Measurements from ENCODE around the gene LYPD6B.

Gene LYPD6B

DNA sequence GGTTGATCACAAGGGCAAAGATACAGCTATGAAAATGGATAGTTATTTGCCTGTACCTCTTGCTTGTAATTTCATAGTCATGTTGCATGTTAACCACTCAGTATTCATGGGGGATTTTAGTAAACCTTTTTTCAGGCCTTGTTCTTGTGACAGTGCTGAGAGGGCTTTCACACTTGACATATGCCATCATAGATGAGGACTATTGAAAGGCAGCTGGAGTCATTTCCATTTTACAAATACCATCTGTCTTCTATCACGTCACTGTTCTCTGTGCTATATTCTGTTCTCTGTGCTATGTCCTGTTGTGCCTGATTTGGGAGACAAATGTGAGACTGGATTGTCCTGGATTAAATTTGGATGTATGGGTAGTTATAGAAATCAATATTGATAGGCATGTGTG is 131.7 kb downstream of the LYPD6B start:
- H3K27ac ChIP-seq (ENCODE audit: insufficient read depth, low read depth, low read length, poor library complexity, severe bottlenecking): no peak overlapping the region
- no peaks in the 10 kb centered on the region for H3K4me1 ChIP-seq (ENCODE audit: control insufficient read depth, insufficient read depth, low read length)
- no peaks in the 10 kb centered on the region for H3K36me3 ChIP-seq (ENCODE audit: control insufficient read depth, insufficient read depth, low read length)
- H3K4me3 ChIP-seq (ENCODE audit: insufficient read depth, low read depth, low read length): no peak overlapping the region
- no peaks in the 10 kb centered on the region for H3K9me3 ChIP-seq (ENCODE audit: control insufficient read depth, low read length)
- H3K27me3 ChIP-seq (ENCODE audit: control insufficient read depth, insufficient read depth, low read length, poor library complexity, severe bottlenecking): no peaks in the 10 kb centered on the region
- 67 to 88% methylated on average over 1 of the region's 1 CpG for WGBS, 2 experiments

DNA sequence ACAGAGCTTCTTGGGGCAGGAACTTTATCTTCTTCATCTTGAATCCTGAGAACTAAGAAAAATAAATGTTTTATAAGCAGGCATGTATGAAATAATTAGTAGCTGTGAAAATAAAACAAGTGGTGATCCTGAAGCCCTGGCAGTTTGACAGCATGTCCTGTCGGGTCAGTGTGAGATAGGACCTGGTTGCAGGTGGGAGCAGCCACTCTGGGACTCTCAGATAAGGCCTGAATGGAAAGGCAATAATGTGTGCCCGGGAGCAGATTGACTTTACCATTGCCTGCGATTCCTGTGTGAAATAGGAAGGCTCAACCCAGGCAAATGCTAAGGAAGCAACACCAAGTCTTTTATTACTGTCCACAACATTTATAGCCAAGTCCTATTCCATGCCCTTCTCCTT is 132.4 kb downstream of the LYPD6B start:
- WGBS, 2 experiments: 77 to 83% methylated on average over 3 of the region's 3 CpGs
- Histone ChIP-seq H3K9me3 (ENCODE audit: control insufficient read depth, low read length) (no peaks in the 10 kb centered on the region), H3K36me3 (ENCODE audit: control insufficient read depth, insufficient read depth, low read length) (no peaks in the 10 kb centered on the region), H3K27me3 (ENCODE audit: control insufficient read depth, insufficient read depth, low read length, poor library complexity, severe bottlenecking) (no peaks in the 10 kb centered on the region), H3K4me1 (ENCODE audit: control insufficient read depth, insufficient read depth, low read length) (no peaks in the 10 kb centered on the region), H3K4me3 (ENCODE audit: insufficient read depth, low read depth, low read length) (no peak overlapping the region), H3K27ac (ENCODE audit: insufficient read depth, low read depth, low read length, poor library complexity, severe bottlenecking) (no peak overlapping the region)

DNA sequence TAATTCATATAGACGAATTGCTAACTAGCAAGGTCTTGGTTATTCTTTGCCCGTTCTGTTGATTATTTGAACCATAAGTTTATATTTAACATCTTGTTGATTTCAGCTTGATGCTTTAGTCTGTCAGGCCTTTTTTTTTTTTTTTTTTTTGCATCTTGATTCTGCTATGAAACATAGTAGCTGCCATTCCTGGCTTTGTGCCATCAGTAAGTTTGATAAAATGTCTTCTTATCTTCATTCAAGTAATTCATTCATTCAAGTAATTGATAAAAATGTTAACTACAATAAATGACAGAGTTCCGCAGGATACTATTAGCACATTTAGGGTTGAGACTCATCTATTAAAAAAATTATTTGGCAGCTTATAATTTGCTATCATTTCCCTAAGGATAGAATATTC is 134.7 kb downstream of the LYPD6B start:
- 100% methylated on average over 2 of the region's 3 CpGs; no CpG with 5 or more reads in 1 of the 2 experiments for whole genome bisulfite sequencing, 2 experiments
- H3K27me3 ChIP-seq (ENCODE audit: control insufficient read depth, insufficient read depth, low read length, poor library complexity, severe bottlenecking): no peaks in the 10 kb centered on the region
- no peaks in the 10 kb centered on the region for H3K36me3 ChIP-seq (ENCODE audit: control insufficient read depth, insufficient read depth, low read length)
- no peak overlapping the region for H3K4me3 ChIP-seq (ENCODE audit: insufficient read depth, low read depth, low read length)
- H3K4me1 ChIP-seq (ENCODE audit: control insufficient read depth, insufficient read depth, low read length): no peaks in the 10 kb centered on the region
- no peak overlapping the region for H3K27ac ChIP-seq (ENCODE audit: insufficient read depth, low read depth, low read length, poor library complexity, severe bottlenecking)
- no peaks in the 10 kb centered on the region for H3K9me3 ChIP-seq (ENCODE audit: control insufficient read depth, low read length)

DNA sequence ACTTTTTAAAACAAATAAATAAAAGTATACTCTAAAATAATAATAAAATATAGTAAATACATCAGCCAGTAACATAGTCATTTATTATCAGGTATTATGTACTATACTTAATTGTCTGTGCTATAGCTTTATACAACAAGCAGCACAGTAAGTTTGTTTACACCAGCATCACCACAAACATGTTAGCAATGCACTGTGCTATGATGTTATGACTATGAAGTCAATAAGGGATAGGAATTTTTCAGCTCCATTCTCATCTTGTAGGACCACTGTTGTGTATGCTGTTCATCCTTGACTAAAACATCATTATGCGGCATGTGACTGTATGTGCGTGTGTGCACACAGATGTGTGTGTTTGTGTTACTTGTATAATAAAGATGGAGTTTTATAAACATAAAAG is 137.5 kb downstream of the LYPD6B start:
- H3K9me3 ChIP-seq (ENCODE audit: control insufficient read depth, low read length): no peaks in the 10 kb centered on the region

DNA sequence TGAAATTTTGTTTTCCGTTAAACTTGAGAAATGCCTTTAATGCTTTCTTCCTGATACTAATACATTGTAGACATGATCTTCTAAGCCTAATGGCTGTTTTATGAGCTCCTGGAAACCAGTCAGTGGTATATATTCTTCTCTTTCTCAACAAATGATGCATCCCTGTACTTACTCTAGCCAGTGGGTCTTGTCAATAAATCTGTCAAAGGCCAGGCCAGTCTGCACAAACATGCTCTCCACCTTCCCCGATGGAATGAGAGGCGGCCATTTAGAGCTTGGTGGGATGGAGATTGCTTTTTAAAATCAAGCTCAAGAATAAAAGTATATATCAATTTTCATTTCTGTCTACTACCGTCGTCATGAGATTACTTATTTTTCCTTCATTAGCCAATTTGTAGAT is 140.1 kb downstream of the LYPD6B start:
- Histone ChIP-seq H3K9me3 (ENCODE audit: control insufficient read depth, low read length) (no peaks in the 10 kb centered on the region), H3K27me3 (ENCODE audit: control insufficient read depth, insufficient read depth, low read length, poor library complexity, severe bottlenecking) (no peaks in the 10 kb centered on the region), H3K4me3 (ENCODE audit: insufficient read depth, low read depth, low read length) (no peak overlapping the region), H3K27ac (ENCODE audit: insufficient read depth, low read depth, low read length, poor library complexity, severe bottlenecking) (no peak overlapping the region), H3K4me1 (ENCODE audit: control insufficient read depth, insufficient read depth, low read length) (no peaks in the 10 kb centered on the region), H3K36me3 (ENCODE audit: control insufficient read depth, insufficient read depth, low read length) (no peaks in the 10 kb centered on the region)
- 92 to 100% methylated on average over 3 to 5 of the region's 5 CpGs for WGBS, 2 experiments

More for the DNA sequence above, 137.5 kb downstream of the LYPD6B start:
- H3K27ac ChIP-seq (ENCODE audit: insufficient read depth, low read depth, low read length, poor library complexity, severe bottlenecking): no peak overlapping the region
- no peaks in the 10 kb centered on the region for H3K36me3 ChIP-seq (ENCODE audit: control insufficient read depth, insufficient read depth, low read length)
- no peaks in the 10 kb centered on the region for H3K27me3 ChIP-seq (ENCODE audit: control insufficient read depth, insufficient read depth, low read length, poor library complexity, severe bottlenecking)
- no peaks in the 10 kb centered on the region for H3K4me1 ChIP-seq (ENCODE audit: control insufficient read depth, insufficient read depth, low read length)
- WGBS, 2 experiments: 97 to 100% methylated on average over 2 of the region's 2 CpGs
- no peak overlapping the region for H3K4me3 ChIP-seq (ENCODE audit: insufficient read depth, low read depth, low read length)

DNA sequence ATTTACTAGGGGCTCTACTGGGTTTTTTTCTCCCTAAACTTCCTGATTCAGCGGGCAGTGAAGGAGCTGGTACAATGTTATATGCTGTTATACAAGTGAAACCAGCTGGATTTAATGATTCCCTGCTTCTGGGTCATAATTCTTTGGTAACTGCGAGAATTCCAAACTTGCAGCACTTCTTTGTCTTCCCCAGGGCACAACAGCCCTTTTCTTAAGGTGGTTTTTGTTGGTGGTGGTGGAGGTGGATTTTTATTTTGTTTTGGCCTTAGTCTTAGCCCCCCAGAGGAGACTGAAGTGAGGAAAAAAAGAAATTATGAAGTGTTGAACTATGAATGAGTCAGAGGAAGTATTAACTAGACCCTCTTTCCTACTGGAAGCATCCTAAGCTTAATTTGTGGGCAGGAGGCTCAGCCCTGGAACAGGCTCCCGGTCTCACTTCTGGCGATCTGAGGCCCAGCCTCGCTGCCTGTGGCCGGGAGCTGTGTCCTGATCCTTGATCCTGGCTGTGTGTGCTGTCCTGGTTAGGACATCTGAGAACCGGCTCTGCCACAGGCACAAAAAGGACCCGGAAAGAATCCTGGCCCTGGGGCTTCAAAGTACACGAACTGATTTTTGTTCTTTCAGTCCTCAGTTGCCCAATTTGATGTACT is 141.9 kb downstream of the LYPD6B start:
- Histone ChIP-seq H3K9me3 (ENCODE audit: control insufficient read depth, low read length) (no peaks in the 10 kb centered on the region), H3K4me1 (ENCODE audit: control insufficient read depth, insufficient read depth, low read length) (no peaks in the 10 kb centered on the region), H3K27ac (ENCODE audit: insufficient read depth, low read depth, low read length, poor library complexity, severe bottlenecking) (no peak overlapping the region), H3K4me3 (ENCODE audit: insufficient read depth, low read depth, low read length) (no peak overlapping the region), H3K36me3 (ENCODE audit: control insufficient read depth, insufficient read depth, low read length) (no peaks in the 10 kb centered on the region), H3K27me3 (ENCODE audit: control insufficient read depth, insufficient read depth, low read length, poor library complexity, severe bottlenecking) (no peaks in the 10 kb centered on the region)
- WGBS, 2 experiments: 82% methylated on average over 9 of the region's 9 CpGs

DNA sequence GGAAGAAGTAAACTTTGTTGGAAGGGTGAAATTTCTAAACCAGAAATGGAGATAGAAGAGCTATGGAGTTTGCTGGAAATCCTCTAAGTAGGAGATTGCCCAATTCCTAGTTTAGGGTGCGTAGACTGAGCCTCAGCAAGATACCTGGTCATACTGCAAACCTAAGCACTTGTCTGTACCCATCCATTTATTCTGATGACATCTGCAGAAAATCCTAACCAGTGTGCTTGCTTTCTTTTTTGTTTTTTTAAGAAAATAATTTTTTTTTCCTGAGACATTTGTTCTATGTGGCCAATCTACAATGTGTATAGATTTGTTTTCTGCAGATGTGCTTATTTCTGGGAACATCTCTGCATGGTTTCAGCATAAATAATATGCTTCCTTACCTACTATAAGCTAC is 144.7 kb downstream of the LYPD6B start:
- H3K27me3 ChIP-seq (ENCODE audit: control insufficient read depth, insufficient read depth, low read length, poor library complexity, severe bottlenecking): no peaks in the 10 kb centered on the region
- H3K4me1 ChIP-seq (ENCODE audit: control insufficient read depth, insufficient read depth, low read length): no peaks in the 10 kb centered on the region
- WGBS, 2 experiments: 95 to 97% methylated on average over 1 of the region's 1 CpG

DNA sequence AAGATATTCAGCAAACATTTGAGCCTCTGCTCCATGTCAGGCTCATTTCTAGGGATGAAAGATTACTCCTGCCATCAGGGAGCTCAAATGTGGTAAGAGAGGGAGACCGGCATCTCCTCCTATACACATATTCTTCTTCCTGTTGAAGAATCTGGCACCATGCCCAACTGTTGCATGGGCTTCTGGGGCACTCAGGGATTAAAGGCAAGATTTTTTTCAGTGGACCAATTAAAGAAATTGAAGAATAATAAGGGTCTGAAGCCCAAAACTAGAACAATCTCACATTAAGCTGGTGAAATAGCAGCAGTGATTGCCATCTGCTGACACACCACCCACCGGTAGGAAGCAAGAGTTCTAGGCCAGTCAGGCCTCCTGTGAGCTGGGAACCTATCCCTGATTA is 146.5 kb downstream of the LYPD6B start:
- H3K27me3 ChIP-seq (ENCODE audit: control insufficient read depth, insufficient read depth, low read length, poor library complexity, severe bottlenecking): no peaks in the 10 kb centered on the region
- no peaks in the 10 kb centered on the region for H3K9me3 ChIP-seq (ENCODE audit: control insufficient read depth, low read length)
- no peak overlapping the region for H3K4me3 ChIP-seq (ENCODE audit: insufficient read depth, low read depth, low read length)
- no peaks in the 10 kb centered on the region for H3K36me3 ChIP-seq (ENCODE audit: control insufficient read depth, insufficient read depth, low read length)
- no peak overlapping the region for H3K27ac ChIP-seq (ENCODE audit: insufficient read depth, low read depth, low read length, poor library complexity, severe bottlenecking)
- 97 to 100% methylated on average over 2 of the region's 2 CpGs for WGBS, 2 experiments
- no peaks in the 10 kb centered on the region for H3K4me1 ChIP-seq (ENCODE audit: control insufficient read depth, insufficient read depth, low read length)

More for the DNA sequence above, 144.7 kb downstream of the LYPD6B start:
- Histone ChIP-seq H3K27ac (ENCODE audit: insufficient read depth, low read depth, low read length, poor library complexity, severe bottlenecking) (no peak overlapping the region), H3K36me3 (ENCODE audit: control insufficient read depth, insufficient read depth, low read length) (no peaks in the 10 kb centered on the region), H3K4me3 (ENCODE audit: insufficient read depth, low read depth, low read length) (no peak overlapping the region), H3K9me3 (ENCODE audit: control insufficient read depth, low read length) (no peaks in the 10 kb centered on the region)

DNA sequence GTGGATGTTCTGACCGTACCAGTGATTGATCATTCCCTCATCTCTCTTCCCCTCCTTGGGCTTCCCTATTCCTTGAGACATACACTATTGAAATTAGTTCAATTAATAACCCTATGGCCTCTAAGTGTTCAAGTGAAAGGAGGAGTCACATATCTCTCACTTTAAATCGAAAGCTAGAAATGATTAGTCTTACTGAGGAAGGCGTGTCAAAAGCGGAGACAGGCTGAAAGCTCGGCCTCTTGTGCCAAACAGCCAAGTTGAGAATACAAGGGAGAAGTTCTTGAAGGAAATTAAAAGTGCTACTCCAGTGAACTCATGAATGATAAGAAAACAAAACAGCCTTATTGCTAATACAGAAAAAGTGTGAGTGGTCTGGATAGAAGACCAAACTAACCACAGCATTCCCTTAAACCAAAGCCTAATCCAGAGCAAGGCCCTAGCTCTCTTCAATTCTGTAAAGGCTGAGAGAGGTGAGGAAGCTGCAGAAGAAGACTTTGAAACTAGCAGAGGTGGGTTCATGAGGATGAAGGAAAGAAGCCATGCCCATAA is 147.5 kb downstream of the LYPD6B start:
- no peaks in the 10 kb centered on the region for H3K4me1 ChIP-seq (ENCODE audit: control insufficient read depth, insufficient read depth, low read length)
- H3K36me3 ChIP-seq (ENCODE audit: control insufficient read depth, insufficient read depth, low read length): no peaks in the 10 kb centered on the region
- WGBS, 2 experiments: 93 to 96% methylated on average over 5 of the region's 5 CpGs

DNA sequence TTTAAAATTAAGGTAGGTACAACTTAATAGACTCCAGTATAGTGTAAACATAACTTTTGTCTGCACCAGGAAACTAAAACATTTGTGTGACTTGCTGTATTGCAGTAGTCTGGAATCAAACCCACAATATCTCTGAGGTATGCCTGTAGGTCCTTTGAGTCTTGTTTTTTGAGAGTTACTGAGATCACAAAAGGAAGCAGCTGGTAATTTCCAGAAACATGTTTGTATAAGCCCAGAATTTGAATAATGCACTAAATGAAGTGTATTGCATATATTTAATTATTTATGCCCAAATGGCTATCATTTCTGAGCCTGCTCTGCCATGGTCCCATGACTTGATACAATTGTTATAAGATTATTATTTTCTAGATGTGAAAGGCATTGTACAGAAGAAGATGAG is 148.6 kb downstream of the LYPD6B start:
- H3K9me3 ChIP-seq (ENCODE audit: control insufficient read depth, low read length): no peaks in the 10 kb centered on the region
- H3K27me3 ChIP-seq (ENCODE audit: control insufficient read depth, insufficient read depth, low read length, poor library complexity, severe bottlenecking): no peaks in the 10 kb centered on the region
- H3K4me3 ChIP-seq (ENCODE audit: insufficient read depth, low read depth, low read length): no peak overlapping the region
- H3K36me3 ChIP-seq (ENCODE audit: control insufficient read depth, insufficient read depth, low read length): no peaks in the 10 kb centered on the region
- H3K27ac ChIP-seq (ENCODE audit: insufficient read depth, low read depth, low read length, poor library complexity, severe bottlenecking): no peak overlapping the region
- no peaks in the 10 kb centered on the region for H3K4me1 ChIP-seq (ENCODE audit: control insufficient read depth, insufficient read depth, low read length)

More for the DNA sequence above, 147.5 kb downstream of the LYPD6B start:
- no peaks in the 10 kb centered on the region for H3K9me3 ChIP-seq (ENCODE audit: control insufficient read depth, low read length)
- H3K27ac ChIP-seq (ENCODE audit: insufficient read depth, low read depth, low read length, poor library complexity, severe bottlenecking): no peak overlapping the region
- no peaks in the 10 kb centered on the region for H3K27me3 ChIP-seq (ENCODE audit: control insufficient read depth, insufficient read depth, low read length, poor library complexity, severe bottlenecking)
- no peak overlapping the region for H3K4me3 ChIP-seq (ENCODE audit: insufficient read depth, low read depth, low read length)
